ACC112 (cell line): ENCODE measurements around the gene RBSN.

Source experiments
- H2AFZ ChIP-seq: fragments of 200-600 bp; sonication (generic); one replicate; pipeline ENCODE4 v1.6.0; 2017; ENCODE audit warnings: antibody characterized with exemption, low read length; ENCODE audit not compliant: unreplicated experiment
- H3K27ac ChIP-seq: fragments of 200-600 bp; sonication (generic); 2 replicates; pipeline ENCODE4 v1.5.1; 2014; ENCODE audit warnings: low read depth, mild to moderate bottlenecking, antibody characterized with exemption, low read length, moderate library complexity
- H3K27me3 ChIP-seq: fragments of 200-600 bp; sonication (generic); 2 replicates; pipeline ENCODE4 v1.6.1; 2014; ENCODE audit warnings: mild to moderate bottlenecking, antibody characterized with exemption, low read length, moderate library complexity, mixed read lengths; ENCODE audit not compliant: insufficient read depth
- H3K36me3 ChIP-seq: fragments of 200-600 bp; sonication (generic); 2 replicates; pipeline ENCODE4 v1.6.1; 2016; ENCODE audit warnings: mild to moderate bottlenecking, antibody characterized with exemption, low read length, moderate library complexity, mixed read lengths; ENCODE audit not compliant: insufficient read depth
- H3K4me1 ChIP-seq: fragments of 200-600 bp; sonication (generic); one replicate; pipeline ENCODE4 v1.6.1; 2016; ENCODE audit warnings: low read length, mixed read lengths; ENCODE audit not compliant: insufficient read depth, unreplicated experiment, control insufficient read depth
- H3K4me3 ChIP-seq: fragments of 200-600 bp; sonication (generic); 2 replicates; pipeline ENCODE4 v1.5.1; 2014; ENCODE audit warnings: mild to moderate bottlenecking, low read depth, low read length
- H3K79me2 ChIP-seq: fragments of 200-600 bp; sonication (generic); one replicate; pipeline ENCODE4 v1.6.0; 2016; ENCODE audit warnings: low read length; ENCODE audit not compliant: control insufficient read depth, unreplicated experiment, insufficient read depth

RBSN gene

DNA sequence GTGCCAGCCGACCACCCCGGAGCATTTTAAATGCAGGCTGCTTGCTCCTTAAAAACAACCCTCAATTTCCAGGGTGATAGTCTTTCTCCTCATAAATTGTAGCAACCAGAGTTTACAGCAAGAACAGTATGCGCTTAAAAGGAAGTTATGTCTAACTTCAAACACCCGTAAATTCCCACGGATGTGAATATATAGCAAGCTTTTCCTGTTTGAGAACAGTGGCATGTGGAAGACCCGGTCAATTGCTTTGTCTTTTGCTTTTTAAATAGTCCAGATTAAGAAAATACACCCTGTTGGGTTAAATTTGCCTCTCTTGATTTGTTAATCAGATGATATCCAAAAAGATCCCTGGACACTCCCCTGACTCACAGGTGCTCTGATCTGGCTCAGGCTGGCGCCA lies 54.6 kb downstream of the RBSN start:
- H3K27ac ChIP-seq, result no peak overlapping the region
- H3K27me3 ChIP-seq, result no peaks in the 10 kb centered on the region
- H3K4me1 ChIP-seq, result peaks cover 11% of the 10 kb centered on the region
- peaks cover 47% of the 10 kb centered on the region for H3K36me3 ChIP-seq
- H3K79me2 ChIP-seq, result no peaks in the 10 kb centered on the region
- no peak overlapping the region for H2AFZ ChIP-seq
- no peak overlapping the region for H3K4me3 ChIP-seq

DNA sequence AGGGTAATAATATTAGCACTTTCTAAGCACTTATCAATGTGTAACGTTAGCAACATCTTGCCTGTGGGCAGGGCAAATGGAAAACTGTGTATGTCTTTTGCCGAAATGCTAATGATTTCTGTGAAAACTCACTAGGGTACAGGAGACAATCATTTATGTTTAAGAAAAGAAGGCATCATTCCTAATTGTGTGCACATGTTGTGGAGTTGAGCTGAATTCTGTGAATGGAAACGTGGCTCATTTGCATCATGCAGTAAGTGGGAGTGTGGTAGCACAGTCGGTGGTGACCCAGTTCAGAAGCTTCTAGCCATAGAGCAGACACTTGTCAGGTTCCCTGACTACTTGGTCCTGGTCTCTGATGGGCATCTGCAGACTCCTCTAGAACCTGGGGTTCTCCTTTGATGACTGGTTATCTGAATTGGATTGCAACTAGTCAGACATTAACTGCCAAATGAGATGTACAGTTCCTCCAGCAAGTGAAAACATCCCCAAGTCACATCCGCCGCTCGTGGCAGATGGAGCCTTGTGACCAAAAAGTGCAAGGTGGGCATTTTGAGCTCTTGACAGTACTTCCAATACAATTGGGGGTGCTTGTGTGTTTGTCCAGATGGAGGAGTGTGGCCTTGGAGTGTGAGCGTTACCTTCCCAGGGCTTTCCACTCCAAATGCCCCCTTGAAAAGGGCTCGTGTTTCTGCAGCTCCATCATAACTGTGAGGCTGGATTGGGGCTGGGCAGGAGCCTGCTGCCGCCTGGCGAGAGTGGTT lies 55.4 kb downstream of the RBSN start:
- H3K79me2 ChIP-seq, result no peaks in the 10 kb centered on the region
- peaks cover 41% of the 10 kb centered on the region for H3K36me3 ChIP-seq
- no peak overlapping the region for H3K27ac ChIP-seq
- no peaks in the 10 kb centered on the region for H3K27me3 ChIP-seq
- peaks cover 11% of the 10 kb centered on the region for H3K4me1 ChIP-seq
- no peak overlapping the region for H3K4me3 ChIP-seq
- no peak overlapping the region for H2AFZ ChIP-seq

DNA sequence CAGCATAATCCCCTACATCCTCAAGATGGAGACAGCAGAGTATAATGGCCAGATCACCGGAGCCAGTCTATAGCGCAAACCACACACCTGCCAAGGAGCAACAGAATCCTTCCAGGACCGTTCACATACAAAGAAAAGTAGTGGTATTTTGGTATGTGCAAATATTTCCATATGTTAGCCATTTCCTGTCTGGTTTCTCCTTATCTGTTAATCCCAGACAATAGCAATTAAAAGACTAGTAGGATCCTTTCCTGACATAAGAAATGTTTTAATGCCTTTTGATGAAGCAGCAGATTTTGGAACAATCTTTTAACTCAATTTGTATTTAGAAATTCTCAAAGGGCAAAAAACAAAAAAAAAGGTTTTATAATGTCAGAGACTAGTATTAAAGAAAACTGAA lies 56.0 kb downstream of the RBSN start:
- Histone ChIP-seq H2AFZ (no peak overlapping the region), H3K4me3 (no peak overlapping the region), H3K4me1 (peaks cover 11% of the 10 kb centered on the region), H3K27ac (no peak overlapping the region), H3K36me3 (peaks cover 41% of the 10 kb centered on the region), H3K27me3 (no peaks in the 10 kb centered on the region), H3K79me2 (no peaks in the 10 kb centered on the region)

DNA sequence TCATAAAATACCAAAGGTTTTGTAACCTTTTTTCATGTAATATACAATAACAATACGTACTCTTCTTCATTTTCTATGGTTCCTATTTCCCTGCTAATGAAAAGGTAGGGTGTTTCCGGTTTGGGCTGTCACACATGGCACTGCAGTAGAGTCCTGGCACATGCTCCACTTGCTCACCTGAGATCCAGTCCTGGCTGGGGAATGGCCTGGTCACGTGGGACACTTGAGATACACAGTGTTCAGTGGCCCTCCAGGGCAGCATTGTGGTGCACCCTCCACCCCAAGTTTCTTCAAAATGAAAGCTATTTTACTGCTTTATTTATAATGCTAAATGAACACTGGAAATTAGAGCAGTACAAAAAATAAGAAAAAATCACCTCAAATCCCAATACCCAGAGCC lies 57.0 kb downstream of the RBSN start:
- H3K27ac ChIP-seq, result no peak overlapping the region
- peaks cover 11% of the 10 kb centered on the region for H3K4me1 ChIP-seq
- no peaks in the 10 kb centered on the region for H3K27me3 ChIP-seq
- no peak overlapping the region for H2AFZ ChIP-seq
- H3K79me2 ChIP-seq, result no peaks in the 10 kb centered on the region
- peaks cover 34% of the 10 kb centered on the region for H3K36me3 ChIP-seq
- H3K4me3 ChIP-seq, result no peak overlapping the region

DNA sequence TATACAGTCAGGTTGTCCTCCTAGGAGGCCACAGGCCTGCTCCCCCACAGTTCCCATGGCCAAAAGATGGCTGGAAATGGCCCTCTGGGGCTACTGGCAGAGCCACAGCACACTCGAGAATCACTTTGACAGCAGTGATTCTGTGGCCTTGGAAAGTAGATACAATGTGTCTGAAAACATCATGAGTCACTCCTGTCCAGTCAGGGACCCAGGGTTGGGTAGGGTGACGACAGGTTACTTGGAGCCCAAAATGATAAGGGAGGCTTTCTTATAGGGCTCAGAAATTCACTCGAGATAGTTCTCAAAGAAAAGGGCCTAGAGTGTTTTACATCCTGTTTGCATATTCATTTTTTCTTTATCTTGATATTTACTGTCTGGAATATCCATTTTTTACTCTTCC lies 58.1 kb downstream of the RBSN start:
- Histone ChIP-seq H3K27ac (no peak overlapping the region), H3K36me3 (peaks cover 24% of the 10 kb centered on the region), H3K79me2 (no peaks in the 10 kb centered on the region), H3K4me1 (peaks cover 11% of the 10 kb centered on the region), H2AFZ (no peak overlapping the region), H3K27me3 (no peaks in the 10 kb centered on the region), H3K4me3 (no peak overlapping the region)

DNA sequence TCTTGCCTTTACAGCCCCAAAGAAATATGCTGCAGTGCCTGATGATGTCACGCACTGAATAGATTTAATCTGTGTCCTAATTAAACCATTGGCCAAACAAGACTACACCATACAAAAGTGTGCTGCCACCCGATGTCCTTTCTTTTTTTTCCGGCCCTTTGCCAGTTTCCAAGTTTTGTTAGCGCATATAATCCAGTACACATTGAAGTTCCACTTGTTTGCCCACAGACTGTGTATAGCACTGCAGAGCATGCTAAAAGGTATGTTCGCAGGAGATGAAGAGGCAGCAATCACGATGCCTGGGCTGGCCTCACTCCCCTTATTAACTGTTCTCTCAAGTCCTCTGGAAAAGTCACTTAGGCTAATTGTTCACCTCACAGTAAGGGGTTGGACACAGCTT lies 60.6 kb downstream of the RBSN start:
- no peaks in the 10 kb centered on the region for H3K79me2 ChIP-seq
- H3K4me3 ChIP-seq, result no peak overlapping the region
- H3K4me1 ChIP-seq, result peaks cover 11% of the 10 kb centered on the region
- peaks cover 14% of the 10 kb centered on the region for H3K36me3 ChIP-seq
- H3K27me3 ChIP-seq, result no peaks in the 10 kb centered on the region
- no peak overlapping the region for H2AFZ ChIP-seq
- H3K27ac ChIP-seq, result no peak overlapping the region

DNA sequence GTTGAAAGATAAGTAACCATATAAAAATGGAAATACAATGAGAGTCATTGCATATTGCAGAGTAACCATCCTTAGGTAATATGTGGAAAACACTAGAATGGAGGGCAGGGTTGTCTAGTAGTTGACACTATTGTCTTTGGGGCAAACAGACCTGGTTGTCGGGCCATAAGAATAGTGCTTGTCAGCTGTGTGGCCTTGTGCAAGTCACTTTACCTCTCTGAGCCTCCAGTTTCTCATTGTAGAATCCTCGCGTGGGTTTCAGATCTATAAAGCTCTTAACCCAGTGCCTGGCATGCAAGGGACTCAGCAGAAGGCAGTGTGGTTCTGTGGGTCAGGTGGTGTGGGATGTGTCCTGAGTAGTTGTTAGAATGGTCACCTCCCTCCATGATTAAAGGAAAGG lies 65.8 kb downstream of the RBSN start:
- no peak overlapping the region for H2AFZ ChIP-seq
- H3K79me2 ChIP-seq, result no peaks in the 10 kb centered on the region
- no peaks in the 10 kb centered on the region for H3K4me1 ChIP-seq
- no peak overlapping the region for H3K4me3 ChIP-seq
- no peaks in the 10 kb centered on the region for H3K27me3 ChIP-seq
- no peak overlapping the region for H3K27ac ChIP-seq
- H3K36me3 ChIP-seq, result peaks cover 12% of the 10 kb centered on the region

DNA sequence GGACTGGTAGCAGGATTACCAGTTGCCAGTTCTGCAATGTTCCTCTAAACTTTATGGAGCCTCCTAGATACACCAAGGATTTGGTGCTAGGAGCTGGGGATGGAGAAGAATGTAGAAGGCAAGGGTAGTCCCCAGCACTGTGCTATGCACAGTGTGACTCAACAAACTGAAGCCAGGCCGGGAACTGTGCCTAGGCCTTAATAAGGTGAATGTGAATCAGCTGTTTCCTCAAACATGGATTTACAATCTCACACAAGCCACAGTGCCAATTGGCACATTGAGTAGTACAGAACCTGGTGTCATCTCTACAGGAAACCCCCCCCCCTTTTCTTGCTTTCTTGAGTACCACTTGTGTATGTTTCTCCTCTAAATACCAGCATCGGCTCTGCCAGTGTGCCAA lies 66.3 kb downstream of the RBSN start:
- Histone ChIP-seq H3K36me3 (peaks cover 12% of the 10 kb centered on the region), H3K4me3 (no peak overlapping the region), H3K27ac (no peak overlapping the region), H3K27me3 (no peaks in the 10 kb centered on the region), H3K4me1 (no peaks in the 10 kb centered on the region), H2AFZ (no peak overlapping the region), H3K79me2 (no peaks in the 10 kb centered on the region)

DNA sequence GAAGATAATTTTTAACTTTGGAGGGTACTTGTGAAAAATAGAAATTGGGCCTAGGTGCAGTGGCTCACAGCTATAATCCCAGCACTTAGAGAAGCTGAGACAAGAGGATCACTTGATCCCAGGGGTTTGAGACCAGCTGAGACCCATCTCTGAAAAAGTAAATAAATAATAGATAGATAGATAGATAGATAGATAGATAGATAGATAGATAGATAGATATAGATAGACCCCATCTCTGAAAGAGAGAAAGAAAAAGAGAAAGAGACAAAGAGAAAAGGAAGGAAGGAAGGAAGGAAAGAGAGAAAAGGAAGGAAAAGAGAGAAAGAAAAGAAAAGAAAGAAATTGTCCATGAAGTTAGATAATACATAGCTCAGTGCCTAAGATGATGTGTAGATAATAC lies 69.3 kb downstream of the RBSN start:
- no peak overlapping the region for H2AFZ ChIP-seq
- no peak overlapping the region for H3K4me3 ChIP-seq
- no peak overlapping the region for H3K27ac ChIP-seq
- no peaks in the 10 kb centered on the region for H3K4me1 ChIP-seq
- H3K79me2 ChIP-seq, result no peaks in the 10 kb centered on the region
- no peaks in the 10 kb centered on the region for H3K27me3 ChIP-seq
- peaks cover 12% of the 10 kb centered on the region for H3K36me3 ChIP-seq

DNA sequence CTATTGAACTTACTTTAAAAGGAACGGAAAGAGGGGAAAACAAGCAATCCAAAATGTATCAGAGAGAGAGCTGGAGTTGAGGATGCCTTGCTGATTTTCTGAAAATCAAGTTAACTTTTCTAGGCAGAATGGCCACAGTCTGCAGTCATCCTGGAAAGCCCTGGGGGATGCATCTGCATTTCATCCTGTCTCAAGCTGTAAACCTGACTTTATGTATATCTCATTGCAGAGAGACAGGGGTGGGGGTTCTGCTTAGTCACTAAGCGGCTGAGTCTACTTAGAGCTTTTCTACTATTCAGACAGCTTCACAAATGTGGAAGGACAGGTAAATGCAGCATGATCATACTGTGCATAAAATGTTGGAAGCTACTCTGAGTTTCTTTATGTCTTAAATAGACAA lies 75.2 kb downstream of the RBSN start:
- Histone ChIP-seq H3K4me3 (no peak overlapping the region), H3K27me3 (no peaks in the 10 kb centered on the region), H2AFZ (no peak overlapping the region), H3K36me3 (peaks cover 6% of the 10 kb centered on the region; the same call in 1 of the 2 replicates), H3K79me2 (no peaks in the 10 kb centered on the region), H3K27ac (no peak overlapping the region), H3K4me1 (no peaks in the 10 kb centered on the region)

DNA sequence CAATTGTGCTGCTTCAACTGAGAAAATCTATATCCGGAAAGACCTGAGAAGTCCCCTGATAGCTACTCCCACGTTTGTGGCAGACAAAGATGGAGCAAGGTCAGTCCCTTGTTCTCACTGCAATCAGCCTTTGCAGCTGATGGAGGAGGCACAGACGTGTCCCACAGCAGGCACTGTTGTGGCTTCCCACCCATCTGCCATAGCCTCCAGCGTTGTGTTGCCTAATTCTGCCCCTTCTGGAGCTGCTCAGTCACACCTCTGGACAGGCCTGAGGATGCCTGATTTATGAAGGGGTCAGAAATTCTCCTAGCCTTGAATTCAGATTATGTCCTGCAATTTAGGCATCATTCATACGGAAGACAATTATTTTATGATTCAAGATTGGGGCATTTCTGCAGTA lies 75.7 kb downstream of the RBSN start:
- H3K4me3 ChIP-seq, result no peak overlapping the region
- no peaks in the 10 kb centered on the region for H3K79me2 ChIP-seq
- no peak overlapping the region for H3K27ac ChIP-seq
- H3K36me3 ChIP-seq, result peaks cover 3% of the 10 kb centered on the region; the same call in 1 of the 2 replicates
- no peaks in the 10 kb centered on the region for H3K27me3 ChIP-seq
- no peaks in the 10 kb centered on the region for H3K4me1 ChIP-seq
- no peak overlapping the region for H2AFZ ChIP-seq
